K562 (cell line): ENCODE results near the gene VIM.
A peak's percentile ranks its signal among the peaks of the same experiment; 100 is the strongest.

Source experiments
- CTBP1 ChIP-seq: fragments of 450-650 bp; IDR thresholded peaks from 2 replicates; pipeline ENCODE4 v1.6.1; 2016; ENCODE audit warnings: borderline replicate concordance
- EP300 ChIP-seq: IDR thresholded peaks from 2 replicates; pipeline ENCODE4 v1.6.1; 2012; ENCODE audit warnings: low read length, improper control_type of control experiment
- ID3 ChIP-seq, 2 experiments: fragments of 250-450 bp in 1 of 2; fragments of 450-650 bp in 1 of 2; sonication (Bioruptor Pico) in 1 of 2; IDR thresholded peaks; 2 replicates each; pipeline versions ENCODE4 v1.6.1 to v1.8.0; 2016 to 2021; ENCODE audit warnings: mild to moderate bottlenecking in 2 of 2, moderate library complexity in 2 of 2, missing compliant biosample characterization in 1 of 2, missing genetic modification characterization in 1 of 2
- JUN ChIP-seq, 2 experiments: sonication (generic) in 1 of 2; formaldehyde crosslinking in 1 of 2; IDR thresholded peaks; 2 replicates each; pipeline versions ENCODE4 v1.6.1 to v1.8.0; 2012 to 2022; ENCODE audit warnings: borderline replicate concordance in 2 of 2, mild to moderate bottlenecking in 2 of 2, improper control_type of control experiment in 1 of 2, low read depth in 1 of 2, low read length in 1 of 2, missing genetic modification reagents in 1 of 2
- MEIS2 ChIP-seq: fragments of 450-650 bp; IDR thresholded peaks from 2 replicates; pipeline ENCODE4 v1.6.1; 2014; ENCODE audit warnings: mild to moderate bottlenecking; ENCODE audit not compliant: partially characterized antibody
- PHF21A ChIP-seq: fragments of 450-650 bp; IDR thresholded peaks from 2 replicates; pipeline ENCODE4 v1.6.1; 2017; ENCODE audit warnings: low read depth, borderline replicate concordance
- SP2 ChIP-seq: IDR thresholded peaks from 2 replicates; pipeline ENCODE4 v1.6.1; 2011; ENCODE audit warnings: mild to moderate bottlenecking, low read depth, low read length, moderate library complexity; ENCODE audit not compliant: poor library complexity, severe bottlenecking; ENCODE audit errors: extremely low read depth

- TF ChIP-seq SP2 = no peak
- peak; percentile 40; the same call in 1 of the 2 replicates for TF ChIP-seq CTBP1
- TF ChIP-seq JUN (IDR thresholded peaks at IDR 0.05; ENCODE audit: borderline replicate concordance, low read depth, low read length) = no peak
- TF ChIP-seq JUN (CRISPR knock-in tag; IDR thresholded peaks at IDR 0.05; ENCODE audit: borderline replicate concordance) = no peak
- TF ChIP-seq PHF21A = no peak
- no peak for TF ChIP-seq MEIS2
- TF ChIP-seq ID3 (CRISPR knock-in tag; IDR thresholded peaks at IDR 0.05) = no peak
- TF ChIP-seq ID3 (tag; IDR thresholded peaks at IDR 0.05) = 0 out of 2 replicates have a peak, but pooled peaks have one; percentile 43
- TF ChIP-seq EP300 = no peak
Measured at GRCh38 chr10:17229016-17229716, 1.1 kb downstream of the VIM start.
